Activated CD8-positive, alpha-beta memory T cell treated with anti-CD3 and anti-CD28 coated beads, Interleukin-2, amount 10 ng/mL, durations not matched to agents 7 days and 5 days (primary cell): ENCODE measurements around the gene KCNG2. TPM values are rescaled to one million over a fixed set of nuclear protein-coding genes. Genes with fewer than 3 reads are reported as not detected.

Experiments
- ATAC-seq: fragments of 150-1000 bp; cut with Tn5 transposase; one replicate; pipeline ENCODE4 v1.10.0; 2021; ENCODE audit warnings: moderate library complexity
- CTCF ChIA-PET: fragments of 350-600 bp; sonication (Branson Sonifier 250); formaldehyde crosslinking; loops from one replicate; lab custom pipeline; 2021; ENCODE audit warnings: antibody characterized with exemption; lab: Charles Lee
- DNase-seq: peaks from one replicate; pipeline ENCODE4 v3.0.0-alpha.2; 2020
- H3K27ac Mint-ChIP-seq: one replicate; pipeline ENCODE4 v1.8.0; 2021; ENCODE audit warnings: mild to moderate bottlenecking, mixed read lengths
- H3K27me3 Mint-ChIP-seq: one replicate; pipeline ENCODE4 v1.8.0; 2021; ENCODE audit warnings: mixed read lengths
- H3K36me3 Mint-ChIP-seq: one replicate; pipeline ENCODE4 v1.8.0; 2021; ENCODE audit warnings: mild to moderate bottlenecking, mixed read lengths
- H3K4me1 Mint-ChIP-seq: one replicate; pipeline ENCODE4 v1.8.0; 2021; ENCODE audit warnings: mixed read lengths
- H3K4me3 Mint-ChIP-seq: one replicate; pipeline ENCODE4 v1.8.0; 2021; ENCODE audit warnings: mild to moderate bottlenecking, moderate library complexity, mixed read lengths
- H3K9me3 Mint-ChIP-seq: one replicate; pipeline ENCODE4 v1.8.0; 2022; ENCODE audit warnings: low read depth, mixed read lengths
- total RNA-seq, 2 experiments: library from RNA; stranded (reverse); gene quantifications; one replicate each; pipeline ENCODE4 v1.2.3, GENCODE V29; 2021

KCNG2 gene
- total RNA-seq, 2 experiments from 2014 or later, result not detected

DNA sequence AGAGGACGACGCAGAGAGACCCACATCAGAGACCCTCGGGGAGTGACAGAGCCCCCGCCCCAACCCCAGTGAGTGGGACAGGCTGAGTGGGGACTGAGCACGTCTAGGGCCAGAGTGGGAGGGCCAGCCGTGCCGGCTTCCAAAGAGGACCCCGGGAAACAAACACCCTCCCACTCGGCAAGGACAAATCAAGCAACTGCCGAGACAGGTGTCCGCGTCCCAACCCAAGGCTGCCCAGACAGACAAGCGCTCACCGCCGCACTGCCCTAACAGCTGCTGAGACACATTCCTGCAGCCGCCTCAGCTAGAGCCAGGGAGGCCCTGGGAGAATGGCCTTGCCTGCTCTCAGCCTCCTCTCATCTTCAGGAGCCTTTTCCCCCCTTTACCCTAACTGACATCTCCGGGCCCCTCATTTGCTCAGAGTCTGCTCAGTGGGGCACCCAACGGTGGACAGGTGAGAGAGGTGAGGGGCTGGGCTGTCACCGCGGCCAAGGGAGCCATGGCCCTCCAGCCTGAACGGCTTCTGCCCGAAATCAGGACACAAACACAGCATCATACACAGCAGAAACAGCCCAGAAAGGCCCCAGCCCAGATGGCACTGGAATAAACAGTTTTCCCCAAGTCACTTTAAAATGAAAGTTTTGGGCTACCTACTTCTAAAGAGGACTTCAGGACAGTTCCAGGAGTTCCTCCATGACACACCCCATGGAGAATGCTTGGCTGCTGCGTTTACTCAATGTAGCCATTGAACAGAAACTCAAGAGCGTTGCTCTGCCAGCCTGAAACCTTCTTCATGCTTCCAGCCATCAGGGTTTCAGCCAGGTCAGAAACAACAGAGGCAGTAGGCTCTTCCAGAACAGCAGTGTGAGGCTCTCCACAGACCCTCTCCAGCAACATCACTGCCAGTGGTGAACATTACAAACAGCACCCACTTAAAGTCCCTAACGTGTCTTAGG, 130.1 kb downstream of the KCNG2 start:
- H3K36me3 Mint-ChIP-seq, result peaks cover 47% of the 10 kb centered on the region
- CTCF ChIA-PET, result no interaction called here

GRCh38 chr18:79928563-79928960, 130.8 kb downstream of the KCNG2 start:
- CTCF ChIA-PET, result no interaction called here
- H3K27me3 Mint-ChIP-seq, result no peaks in the 10 kb centered on the region
- H3K4me1 Mint-ChIP-seq, result no peaks in the 10 kb centered on the region
- ATAC-seq (no peak), DNase-seq (no peak)
- no peak overlapping the region for H3K27ac Mint-ChIP-seq
- no peak overlapping the region for H3K4me3 Mint-ChIP-seq
- peaks cover 31% of the 10 kb centered on the region for H3K9me3 Mint-ChIP-seq
- H3K36me3 Mint-ChIP-seq, result peaks cover 48% of the 10 kb centered on the region

More for the DNA sequence above, 130.1 kb downstream of the KCNG2 start:
- Mint-ChIP-seq H3K9me3 (peaks cover 27% of the 10 kb centered on the region), H3K4me1 (no peaks in the 10 kb centered on the region), H3K4me3 (no peak overlapping the region), H3K27me3 (no peaks in the 10 kb centered on the region), H3K27ac (no peak overlapping the region)
- ATAC-seq (no peak), DNase-seq (no peak)

DNA sequence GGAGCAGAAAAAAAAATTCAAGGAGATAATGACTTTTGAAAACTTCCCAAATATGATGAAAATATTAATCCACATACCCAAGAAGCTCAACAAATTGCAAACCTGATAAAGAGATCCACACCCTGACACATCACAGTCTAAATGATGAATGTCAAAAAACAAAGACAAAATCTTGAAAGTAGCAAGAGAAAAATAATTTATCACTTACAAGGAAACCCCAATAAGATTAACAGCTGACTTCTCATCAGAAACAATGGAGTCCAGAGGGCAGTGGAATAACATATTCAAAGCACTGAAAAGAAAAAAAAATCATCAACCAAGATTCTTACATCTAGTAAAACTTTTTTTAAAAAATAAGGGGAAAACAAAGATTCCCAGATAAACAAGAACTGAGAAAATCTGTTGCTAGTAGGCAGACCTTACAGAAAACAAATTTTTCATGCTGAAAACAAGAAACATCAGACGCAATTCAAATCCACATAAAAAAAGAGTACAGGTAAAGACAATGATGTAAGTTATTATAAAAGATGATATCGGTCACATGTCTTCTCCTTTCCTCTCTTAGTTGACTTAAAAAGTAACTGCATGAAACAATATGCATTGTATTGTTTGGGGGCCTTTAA, 132.4 kb downstream of the KCNG2 start:
- H3K4me1 Mint-ChIP-seq, result no peaks in the 10 kb centered on the region
- no peaks in the 10 kb centered on the region for H3K27me3 Mint-ChIP-seq
- H3K9me3 Mint-ChIP-seq, result peaks cover 33% of the 10 kb centered on the region
- H3K36me3 Mint-ChIP-seq, result peaks cover 58% of the 10 kb centered on the region
- no peak for ATAC-seq
- no peak overlapping the region for H3K27ac Mint-ChIP-seq
- no peak overlapping the region for H3K4me3 Mint-ChIP-seq
- CTCF ChIA-PET, result no interaction called here
- DNase-seq, result no peak

- DNase-seq, result no peak
- CTCF ChIA-PET, result no interaction called here
Measured at GRCh38 chr18:79931475-79931874, 133.7 kb downstream of the KCNG2 start.

GRCh38 chr18:79932907-79933306, 135.2 kb downstream of the KCNG2 start:
- Mint-ChIP-seq H3K36me3 (peaks cover 82% of the 10 kb centered on the region), H3K9me3 (peaks cover 37% of the 10 kb centered on the region), H3K27me3 (no peaks in the 10 kb centered on the region), H3K4me3 (no peak overlapping the region), H3K4me1 (no peaks in the 10 kb centered on the region), H3K27ac (no peak overlapping the region)
- CTCF ChIA-PET, result no interaction called here
- ATAC-seq (no peak), DNase-seq (no peak)

More at GRCh38 chr18:79931475-79931874, 133.7 kb downstream of the KCNG2 start:
- Mint-ChIP-seq H3K4me3 (no peak overlapping the region), H3K27me3 (no peaks in the 10 kb centered on the region), H3K4me1 (no peaks in the 10 kb centered on the region), H3K9me3 (peaks cover 37% of the 10 kb centered on the region), H3K27ac (no peak overlapping the region), H3K36me3 (peaks cover 70% of the 10 kb centered on the region)
- ATAC-seq, result no peak

DNA sequence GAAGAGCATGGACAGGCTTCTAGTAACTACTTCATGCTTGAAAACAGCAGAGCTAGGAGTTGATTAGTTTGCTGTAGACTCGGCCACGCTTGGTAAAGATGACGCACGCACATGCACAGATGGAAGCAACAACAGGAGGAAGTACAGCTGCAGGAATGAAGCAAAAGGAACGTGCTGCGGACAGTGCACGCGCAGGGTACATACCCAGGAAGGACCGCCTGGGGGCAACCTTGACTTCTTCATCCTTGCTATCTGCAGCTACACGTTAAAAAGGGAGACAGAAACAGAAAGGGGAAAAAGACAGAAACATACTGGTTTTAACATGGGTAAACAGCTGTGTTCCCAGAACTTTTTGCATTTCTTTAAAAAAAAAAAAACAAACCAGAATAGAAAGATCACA, 136.0 kb downstream of the KCNG2 start:
- DNase-seq (no peak), ATAC-seq (no peak)
- no peaks in the 10 kb centered on the region for H3K27me3 Mint-ChIP-seq
- peaks cover 37% of the 10 kb centered on the region for H3K9me3 Mint-ChIP-seq
- no peak overlapping the region for H3K4me3 Mint-ChIP-seq
- no peak overlapping the region for H3K27ac Mint-ChIP-seq
- peaks cover 76% of the 10 kb centered on the region for H3K36me3 Mint-ChIP-seq
- CTCF ChIA-PET, result no interaction called here
- H3K4me1 Mint-ChIP-seq, result no peaks in the 10 kb centered on the region

DNA sequence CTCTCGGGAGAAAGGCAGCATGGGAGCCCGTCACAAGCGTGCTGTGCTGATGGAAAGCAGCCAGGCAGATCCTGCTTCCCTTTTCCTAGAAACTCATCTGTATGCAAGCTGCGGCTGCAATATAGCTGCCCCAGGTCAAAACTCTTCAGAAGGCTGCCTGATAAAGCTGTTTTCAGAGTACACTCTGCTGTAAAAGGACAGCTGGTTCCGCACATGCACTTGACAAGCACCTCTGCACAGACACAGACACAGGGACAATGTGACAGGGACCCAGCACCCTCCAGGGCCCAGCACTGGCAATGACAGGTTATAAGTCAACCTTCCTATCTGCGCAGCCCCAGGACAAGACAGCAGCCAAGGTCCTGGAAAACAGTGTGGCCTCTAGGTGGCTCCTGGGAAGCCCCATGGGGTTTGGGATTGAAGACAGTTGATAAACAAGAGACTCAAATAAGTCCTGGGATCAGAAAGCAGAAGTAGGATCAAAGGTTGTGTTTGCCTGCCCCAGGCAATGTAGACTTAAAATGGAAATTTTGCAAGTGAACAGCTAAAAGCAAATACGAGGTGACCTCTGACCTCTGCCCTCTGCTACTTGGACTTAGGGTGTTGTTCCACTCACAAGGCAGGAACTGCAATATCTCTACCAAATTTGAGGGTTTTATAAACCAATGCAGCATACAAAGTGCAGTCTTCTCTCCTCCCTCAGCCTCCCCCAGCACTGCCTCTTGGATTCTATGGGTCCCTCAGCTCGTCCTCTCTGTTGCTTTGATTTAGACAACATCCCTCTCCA, 136.8 kb downstream of the KCNG2 start:
- no peak overlapping the region for H3K4me3 Mint-ChIP-seq
- H3K36me3 Mint-ChIP-seq, result peaks cover 74% of the 10 kb centered on the region
- no peaks in the 10 kb centered on the region for H3K4me1 Mint-ChIP-seq
- H3K9me3 Mint-ChIP-seq, result peaks cover 32% of the 10 kb centered on the region
- ATAC-seq (no peak), DNase-seq (no peak)
- CTCF ChIA-PET, result no interaction called here
- H3K27ac Mint-ChIP-seq, result no peak overlapping the region
- H3K27me3 Mint-ChIP-seq, result no peaks in the 10 kb centered on the region

DNA sequence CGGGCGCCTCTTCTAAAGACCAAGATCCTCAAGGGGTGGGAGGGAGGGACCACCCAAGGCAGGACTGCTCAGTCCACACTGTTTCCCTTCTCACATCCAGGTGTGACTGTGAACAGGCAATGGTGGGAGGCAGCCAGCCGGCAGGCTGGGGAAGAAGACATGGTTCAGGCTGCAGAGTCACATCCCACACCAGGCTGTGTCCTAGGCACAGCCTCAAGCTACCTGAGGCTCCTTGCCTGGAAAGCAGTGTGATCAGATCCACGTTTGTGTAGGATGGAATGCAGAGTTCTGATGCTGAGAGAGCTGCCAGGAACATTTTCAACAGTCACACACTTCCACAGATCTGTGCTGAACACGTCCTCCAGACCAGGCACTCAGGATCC, 137.4 kb downstream of the KCNG2 start:
- Mint-ChIP-seq H3K9me3 (peaks cover 27% of the 10 kb centered on the region), H3K4me3 (no peak overlapping the region), H3K4me1 (no peaks in the 10 kb centered on the region), H3K27me3 (no peaks in the 10 kb centered on the region), H3K27ac (no peak overlapping the region), H3K36me3 (peaks cover 74% of the 10 kb centered on the region)
- CTCF ChIA-PET, result no interaction called here
- no peak for ATAC-seq
- DNase-seq, result no peak

GRCh38 chr18:79935499-79935898, 137.8 kb downstream of the KCNG2 start:
- CTCF ChIA-PET, result no interaction called here
- ATAC-seq (no peak), DNase-seq (no peak)
- peaks cover 75% of the 10 kb centered on the region for H3K36me3 Mint-ChIP-seq
- no peak overlapping the region for H3K4me3 Mint-ChIP-seq
- H3K27me3 Mint-ChIP-seq, result no peaks in the 10 kb centered on the region
- H3K4me1 Mint-ChIP-seq, result no peaks in the 10 kb centered on the region
- H3K9me3 Mint-ChIP-seq, result peaks cover 26% of the 10 kb centered on the region
- no peak overlapping the region for H3K27ac Mint-ChIP-seq

GRCh38 chr18:79935925-79936324, 138.2 kb downstream of the KCNG2 start:
- H3K4me1 Mint-ChIP-seq, result no peaks in the 10 kb centered on the region
- no peak for ATAC-seq
- CTCF ChIA-PET, result no interaction called here
- DNase-seq, result no peak
- H3K9me3 Mint-ChIP-seq, result peaks cover 26% of the 10 kb centered on the region
- no peaks in the 10 kb centered on the region for H3K27me3 Mint-ChIP-seq
- no peak overlapping the region for H3K4me3 Mint-ChIP-seq
- peaks cover 75% of the 10 kb centered on the region for H3K36me3 Mint-ChIP-seq
- no peak overlapping the region for H3K27ac Mint-ChIP-seq

DNA sequence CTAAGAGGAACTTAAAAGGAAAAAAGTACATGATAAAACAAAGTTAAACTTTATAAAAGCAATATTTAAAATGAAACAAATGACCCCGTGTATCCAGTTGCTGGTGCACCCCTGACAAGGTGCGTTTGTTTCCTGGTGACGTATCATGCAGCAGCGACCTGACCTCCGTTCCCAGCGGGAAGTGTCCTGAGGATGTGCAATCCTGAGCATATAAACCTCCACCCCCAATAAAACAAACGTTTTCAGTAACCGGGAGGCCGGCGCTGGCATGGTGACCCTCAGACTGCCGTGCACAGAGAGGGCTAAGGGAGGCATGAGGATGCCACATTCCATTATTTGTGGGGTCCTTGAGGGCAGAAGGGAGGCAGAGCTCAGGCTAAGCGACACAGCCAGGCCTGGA, 138.9 kb downstream of the KCNG2 start:
- no peaks in the 10 kb centered on the region for H3K4me1 Mint-ChIP-seq

GRCh38 chr18:79937103-79937860, 139.5 kb downstream of the KCNG2 start:
- peaks cover 68% of the 10 kb centered on the region for H3K36me3 Mint-ChIP-seq
- H3K4me3 Mint-ChIP-seq, result no peak overlapping the region
- DNase-seq, result no peak
- H3K4me1 Mint-ChIP-seq, result no peaks in the 10 kb centered on the region
- H3K27me3 Mint-ChIP-seq, result no peaks in the 10 kb centered on the region
- no peak for ATAC-seq
- CTCF ChIA-PET, result no interaction called here
- peaks cover 16% of the 10 kb centered on the region for H3K9me3 Mint-ChIP-seq
- H3K27ac Mint-ChIP-seq, result no peak overlapping the region

More for the DNA sequence above, 138.9 kb downstream of the KCNG2 start:
- no peaks in the 10 kb centered on the region for H3K27me3 Mint-ChIP-seq
- H3K4me3 Mint-ChIP-seq, result no peak overlapping the region
- CTCF ChIA-PET, result no interaction called here
- peaks cover 71% of the 10 kb centered on the region for H3K36me3 Mint-ChIP-seq
- DNase-seq (no peak), ATAC-seq (no peak)
- H3K9me3 Mint-ChIP-seq, result peaks cover 20% of the 10 kb centered on the region
- no peak overlapping the region for H3K27ac Mint-ChIP-seq

DNA sequence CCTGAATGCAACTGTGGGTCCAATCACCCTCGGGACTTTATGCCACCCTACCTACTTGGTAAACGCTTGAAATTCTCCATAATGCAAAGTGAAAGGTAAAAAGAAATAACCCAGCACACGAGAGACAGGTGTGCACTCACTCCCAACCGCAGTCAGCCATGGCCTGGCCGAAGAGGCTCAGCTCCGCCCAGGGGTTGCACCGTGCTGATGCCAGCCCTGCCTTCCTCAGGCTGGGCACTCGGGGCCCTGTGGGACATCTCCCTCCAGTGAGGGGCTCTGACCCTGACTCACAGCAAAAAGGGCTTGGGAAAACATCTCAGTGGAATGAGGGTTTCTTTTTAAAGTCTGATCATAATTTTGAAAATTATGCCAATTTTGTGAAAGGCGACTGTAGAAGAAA, 140.5 kb downstream of the KCNG2 start:
- Mint-ChIP-seq H3K27ac (no peak overlapping the region), H3K36me3 (peaks cover 61% of the 10 kb centered on the region), H3K9me3 (peaks cover 8% of the 10 kb centered on the region), H3K4me1 (peaks cover 2% of the 10 kb centered on the region), H3K4me3 (no peak overlapping the region), H3K27me3 (no peaks in the 10 kb centered on the region)
- ATAC-seq (no peak), DNase-seq (no peak)
- CTCF ChIA-PET, result no interaction called here
